Measurements from ENCODE around the gene AOX1.

GRCh38 chr2:200695601-200696000 lies 109.8 kb downstream of the AOX1 start:
- no peak for TF ChIP-seq HDGF (IDR thresholded peaks at IDR 0.05; ENCODE audit: borderline replicate concordance)
- TF ChIP-seq FOXA1 (IDR thresholded peaks at IDR 0.05): no peak
- TF ChIP-seq ELF4 (IDR thresholded peaks at IDR 0.05): no peak
- TF ChIP-seq SP1 (IDR thresholded peaks at IDR 0.05): no peak
- no peak for TF ChIP-seq FOXK2 (IDR thresholded peaks at IDR 0.05)
- no peak for TF ChIP-seq NFRKB (IDR thresholded peaks at IDR 0.05)
